ENCODE results near the gene NDUFB7.
"Not testable (repeated sequence)": the region's sequence is repeated elsewhere in the genome, so short reads cannot be mapped to it uniquely, and the experiment has no call there.

DNA sequence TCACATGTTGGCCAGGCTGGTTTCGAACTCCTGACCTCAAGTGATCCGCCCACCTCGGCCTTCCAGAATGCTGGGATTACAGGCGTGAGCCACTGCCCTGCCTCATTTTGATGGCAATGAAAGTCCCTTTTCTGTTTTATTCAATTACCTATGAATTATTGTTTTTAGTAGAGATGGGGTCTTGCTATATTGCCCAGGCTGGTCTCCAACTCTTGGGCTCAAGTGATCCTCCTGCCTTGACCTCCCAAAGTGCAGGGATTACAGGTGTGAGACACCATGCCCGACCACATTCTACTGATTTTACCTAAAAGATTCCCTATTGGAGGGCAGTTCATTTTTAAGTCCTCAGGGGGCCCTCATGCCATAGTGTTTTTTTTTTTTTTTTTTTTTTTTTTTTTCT, 29.9 kb downstream of the NDUFB7 start:
- not testable (repeated sequence) for TF ChIP-seq YY1 (tag by site-specific recombination; IDR thresholded peaks at IDR 0.05); GLI4 (tag by site-specific recombination; IDR thresholded peaks at IDR 0.05); ZNF701 (tag by site-specific recombination; IDR thresholded peaks at IDR 0.05); ZNF239 (tag by site-specific recombination; IDR thresholded peaks at IDR 0.05); ZNF335 (tag by site-specific recombination; conservative IDR thresholded peaks at IDR 0.05); ZNF549 (tag by site-specific recombination; IDR thresholded peaks at IDR 0.05); ZNF274 (IDR thresholded peaks at IDR 0.05; ENCODE audit: low read length); ZNF274 (tag by site-specific recombination; IDR thresholded peaks at IDR 0.05; ENCODE audit: borderline replicate concordance); MYNN (tag by site-specific recombination; IDR thresholded peaks at IDR 0.05; ENCODE audit: borderline replicate concordance)
- TF ChIP-seq, protein P1, sequence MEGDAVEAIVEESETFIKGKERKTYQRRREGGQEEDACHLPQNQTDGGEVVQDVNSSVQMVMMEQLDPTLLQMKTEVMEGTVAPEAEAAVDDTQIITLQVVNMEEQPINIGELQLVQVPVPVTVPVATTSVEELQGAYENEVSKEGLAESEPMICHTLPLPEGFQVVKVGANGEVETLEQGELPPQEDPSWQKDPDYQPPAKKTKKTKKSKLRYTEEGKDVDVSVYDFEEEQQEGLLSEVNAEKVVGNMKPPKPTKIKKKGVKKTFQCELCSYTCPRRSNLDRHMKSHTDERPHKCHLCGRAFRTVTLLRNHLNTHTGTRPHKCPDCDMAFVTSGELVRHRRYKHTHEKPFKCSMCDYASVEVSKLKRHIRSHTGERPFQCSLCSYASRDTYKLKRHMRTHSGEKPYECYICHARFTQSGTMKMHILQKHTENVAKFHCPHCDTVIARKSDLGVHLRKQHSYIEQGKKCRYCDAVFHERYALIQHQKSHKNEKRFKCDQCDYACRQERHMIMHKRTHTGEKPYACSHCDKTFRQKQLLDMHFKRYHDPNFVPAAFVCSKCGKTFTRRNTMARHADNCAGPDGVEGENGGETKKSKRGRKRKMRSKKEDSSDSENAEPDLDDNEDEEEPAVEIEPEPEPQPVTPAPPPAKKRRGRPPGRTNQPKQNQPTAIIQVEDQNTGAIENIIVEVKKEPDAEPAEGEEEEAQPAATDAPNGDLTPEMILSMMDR (tag by site-specific recombination; IDR thresholded peaks at IDR 0.05) = not testable (repeated sequence)
- TF ChIP-seq, protein P2, sequence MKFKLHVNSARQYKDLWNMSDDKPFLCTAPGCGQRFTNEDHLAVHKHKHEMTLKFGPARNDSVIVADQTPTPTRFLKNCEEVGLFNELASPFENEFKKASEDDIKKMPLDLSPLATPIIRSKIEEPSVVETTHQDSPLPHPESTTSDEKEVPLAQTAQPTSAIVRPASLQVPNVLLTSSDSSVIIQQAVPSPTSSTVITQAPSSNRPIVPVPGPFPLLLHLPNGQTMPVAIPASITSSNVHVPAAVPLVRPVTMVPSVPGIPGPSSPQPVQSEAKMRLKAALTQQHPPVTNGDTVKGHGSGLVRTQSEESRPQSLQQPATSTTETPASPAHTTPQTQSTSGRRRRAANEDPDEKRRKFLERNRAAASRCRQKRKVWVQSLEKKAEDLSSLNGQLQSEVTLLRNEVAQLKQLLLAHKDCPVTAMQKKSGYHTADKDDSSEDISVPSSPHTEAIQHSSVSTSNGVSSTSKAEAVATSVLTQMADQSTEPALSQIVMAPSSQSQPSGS (tag by site-specific recombination; IDR thresholded peaks at IDR 0.05; ENCODE audit: low read depth) = not testable (repeated sequence)
- TF ChIP-seq, protein P3, sequence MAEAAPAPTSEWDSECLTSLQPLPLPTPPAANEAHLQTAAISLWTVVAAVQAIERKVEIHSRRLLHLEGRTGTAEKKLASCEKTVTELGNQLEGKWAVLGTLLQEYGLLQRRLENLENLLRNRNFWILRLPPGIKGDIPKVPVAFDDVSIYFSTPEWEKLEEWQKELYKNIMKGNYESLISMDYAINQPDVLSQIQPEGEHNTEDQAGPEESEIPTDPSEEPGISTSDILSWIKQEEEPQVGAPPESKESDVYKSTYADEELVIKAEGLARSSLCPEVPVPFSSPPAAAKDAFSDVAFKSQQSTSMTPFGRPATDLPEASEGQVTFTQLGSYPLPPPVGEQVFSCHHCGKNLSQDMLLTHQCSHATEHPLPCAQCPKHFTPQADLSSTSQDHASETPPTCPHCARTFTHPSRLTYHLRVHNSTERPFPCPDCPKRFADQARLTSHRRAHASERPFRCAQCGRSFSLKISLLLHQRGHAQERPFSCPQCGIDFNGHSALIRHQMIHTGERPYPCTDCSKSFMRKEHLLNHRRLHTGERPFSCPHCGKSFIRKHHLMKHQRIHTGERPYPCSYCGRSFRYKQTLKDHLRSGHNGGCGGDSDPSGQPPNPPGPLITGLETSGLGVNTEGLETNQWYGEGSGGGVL (tag by site-specific recombination; IDR thresholded peaks at IDR 0.05) = not testable (repeated sequence)
- TF ChIP-seq, protein P4, sequence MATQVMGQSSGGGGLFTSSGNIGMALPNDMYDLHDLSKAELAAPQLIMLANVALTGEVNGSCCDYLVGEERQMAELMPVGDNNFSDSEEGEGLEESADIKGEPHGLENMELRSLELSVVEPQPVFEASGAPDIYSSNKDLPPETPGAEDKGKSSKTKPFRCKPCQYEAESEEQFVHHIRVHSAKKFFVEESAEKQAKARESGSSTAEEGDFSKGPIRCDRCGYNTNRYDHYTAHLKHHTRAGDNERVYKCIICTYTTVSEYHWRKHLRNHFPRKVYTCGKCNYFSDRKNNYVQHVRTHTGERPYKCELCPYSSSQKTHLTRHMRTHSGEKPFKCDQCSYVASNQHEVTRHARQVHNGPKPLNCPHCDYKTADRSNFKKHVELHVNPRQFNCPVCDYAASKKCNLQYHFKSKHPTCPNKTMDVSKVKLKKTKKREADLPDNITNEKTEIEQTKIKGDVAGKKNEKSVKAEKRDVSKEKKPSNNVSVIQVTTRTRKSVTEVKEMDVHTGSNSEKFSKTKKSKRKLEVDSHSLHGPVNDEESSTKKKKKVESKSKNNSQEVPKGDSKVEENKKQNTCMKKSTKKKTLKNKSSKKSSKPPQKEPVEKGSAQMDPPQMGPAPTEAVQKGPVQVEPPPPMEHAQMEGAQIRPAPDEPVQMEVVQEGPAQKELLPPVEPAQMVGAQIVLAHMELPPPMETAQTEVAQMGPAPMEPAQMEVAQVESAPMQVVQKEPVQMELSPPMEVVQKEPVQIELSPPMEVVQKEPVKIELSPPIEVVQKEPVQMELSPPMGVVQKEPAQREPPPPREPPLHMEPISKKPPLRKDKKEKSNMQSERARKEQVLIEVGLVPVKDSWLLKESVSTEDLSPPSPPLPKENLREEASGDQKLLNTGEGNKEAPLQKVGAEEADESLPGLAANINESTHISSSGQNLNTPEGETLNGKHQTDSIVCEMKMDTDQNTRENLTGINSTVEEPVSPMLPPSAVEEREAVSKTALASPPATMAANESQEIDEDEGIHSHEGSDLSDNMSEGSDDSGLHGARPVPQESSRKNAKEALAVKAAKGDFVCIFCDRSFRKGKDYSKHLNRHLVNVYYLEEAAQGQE (tag by site-specific recombination; IDR thresholded peaks at IDR 0.05) = not testable (repeated sequence)
- TF ChIP-seq, protein P5, sequence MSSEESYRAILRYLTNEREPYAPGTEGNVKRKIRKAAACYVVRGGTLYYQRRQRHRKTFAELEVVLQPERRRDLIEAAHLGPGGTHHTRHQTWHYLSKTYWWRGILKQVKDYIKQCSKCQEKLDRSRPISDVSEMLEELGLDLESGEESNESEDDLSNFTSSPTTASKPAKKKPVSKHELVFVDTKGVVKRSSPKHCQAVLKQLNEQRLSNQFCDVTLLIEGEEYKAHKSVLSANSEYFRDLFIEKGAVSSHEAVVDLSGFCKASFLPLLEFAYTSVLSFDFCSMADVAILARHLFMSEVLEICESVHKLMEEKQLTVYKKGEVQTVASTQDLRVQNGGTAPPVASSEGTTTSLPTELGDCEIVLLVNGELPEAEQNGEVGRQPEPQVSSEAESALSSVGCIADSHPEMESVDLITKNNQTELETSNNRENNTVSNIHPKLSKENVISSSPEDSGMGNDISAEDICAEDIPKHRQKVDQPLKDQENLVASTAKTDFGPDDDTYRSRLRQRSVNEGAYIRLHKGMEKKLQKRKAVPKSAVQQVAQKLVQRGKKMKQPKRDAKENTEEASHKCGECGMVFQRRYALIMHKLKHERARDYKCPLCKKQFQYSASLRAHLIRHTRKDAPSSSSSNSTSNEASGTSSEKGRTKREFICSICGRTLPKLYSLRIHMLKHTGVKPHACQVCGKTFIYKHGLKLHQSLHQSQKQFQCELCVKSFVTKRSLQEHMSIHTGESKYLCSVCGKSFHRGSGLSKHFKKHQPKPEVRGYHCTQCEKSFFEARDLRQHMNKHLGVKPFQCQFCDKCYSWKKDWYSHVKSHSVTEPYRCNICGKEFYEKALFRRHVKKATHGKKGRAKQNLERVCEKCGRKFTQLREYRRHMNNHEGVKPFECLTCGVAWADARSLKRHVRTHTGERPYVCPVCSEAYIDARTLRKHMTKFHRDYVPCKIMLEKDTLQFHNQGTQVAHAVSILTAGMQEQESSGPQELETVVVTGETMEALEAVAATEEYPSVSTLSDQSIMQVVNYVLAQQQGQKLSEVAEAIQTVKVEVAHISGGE (tag by site-specific recombination; conservative IDR thresholded peaks at IDR 0.05; ENCODE audit: low read depth) = not testable (repeated sequence)
- TF ChIP-seq, protein P6, sequence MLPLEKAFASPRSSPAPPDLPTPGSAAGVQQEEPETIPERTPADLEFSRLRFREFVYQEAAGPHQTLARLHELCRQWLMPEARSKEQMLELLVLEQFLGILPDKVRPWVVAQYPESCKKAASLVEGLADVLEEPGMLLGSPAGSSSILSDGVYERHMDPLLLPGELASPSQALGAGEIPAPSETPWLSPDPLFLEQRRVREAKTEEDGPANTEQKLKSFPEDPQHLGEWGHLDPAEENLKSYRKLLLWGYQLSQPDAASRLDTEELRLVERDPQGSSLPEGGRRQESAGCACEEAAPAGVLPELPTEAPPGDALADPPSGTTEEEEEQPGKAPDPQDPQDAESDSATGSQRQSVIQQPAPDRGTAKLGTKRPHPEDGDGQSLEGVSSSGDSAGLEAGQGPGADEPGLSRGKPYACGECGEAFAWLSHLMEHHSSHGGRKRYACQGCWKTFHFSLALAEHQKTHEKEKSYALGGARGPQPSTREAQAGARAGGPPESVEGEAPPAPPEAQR (tag by site-specific recombination; IDR thresholded peaks at IDR 0.05) = not testable (repeated sequence)

All from HEK293 (cell line).